H1 (cell line): Measurements from ENCODE around the gene METTL21A. TPM values are rescaled to one million over a fixed set of nuclear protein-coding genes. Genes with fewer than 3 reads are reported as not detected.

Source experiments
- CTCF ChIA-PET: fragments of 300-600 bp; sonication (Branson Sonifier 250); formaldehyde crosslinking; loops from one replicate; lab custom pipeline; 2021; ENCODE audit not compliant: partially characterized antibody; lab: Charles Lee
- POLR2A ChIA-PET: fragments of 300-600 bp; sonication (Branson Sonifier 250); formaldehyde crosslinking; loops from one replicate; lab custom pipeline; 2021; ENCODE audit warnings: inconsistent platforms; ENCODE audit not compliant: partially characterized antibody; lab: Charles Lee
- DNase-seq, 2 experiments: peaks; one replicate each; pipeline versions ENCODE4 v3.0.0 to v3.0.0-alpha.2; 2010 to 2022; ENCODE audit warnings: low spot score in 2 of 2, low read depth in 1 of 2, mixed read lengths in 1 of 2
- FAIRE-seq: peaks from 2 replicates; lab custom pipeline; 2011; peaks lifted over from hg19 to GRCh38; lab: Jason Lieb, UNC
- H2AFZ ChIP-seq: 2 replicates; pipeline ENCODE4 v1.8.1; 2012; ENCODE audit warnings: low read length, inconsistent platforms
- H2AK5ac ChIP-seq: 2 replicates; pipeline ENCODE4 v1.6.1; 2013; ENCODE audit warnings: low read depth, low read length
- H2BK120ac ChIP-seq: replicated peaks from 2 replicates; pipeline ENCODE3; 2013; ENCODE audit warnings: low read depth, low read length, inconsistent platforms
- H2BK12ac ChIP-seq: 2 replicates; pipeline ENCODE4 v1.6.1; 2013; ENCODE audit warnings: low read depth, low read length
- H2BK15ac ChIP-seq: 2 replicates; pipeline ENCODE4 v1.6.1; 2013; ENCODE audit warnings: low read length
- H2BK20ac ChIP-seq: 2 replicates; pipeline ENCODE4 v1.6.1; 2013; ENCODE audit warnings: low read length
- H2BK5ac ChIP-seq: 2 replicates; pipeline ENCODE4 v1.6.1; 2013; ENCODE audit warnings: low read depth, low read length
- H3K14ac ChIP-seq: 2 replicates; pipeline ENCODE4 v1.6.1; 2013; ENCODE audit warnings: inconsistent platforms; ENCODE audit not compliant: insufficient read length
- H3K18ac ChIP-seq: 2 replicates; pipeline ENCODE4 v1.6.1; 2013; ENCODE audit warnings: low read length; ENCODE audit errors: extremely low read depth
- H3K23ac ChIP-seq: 2 replicates; pipeline ENCODE4 v1.6.1; 2013; ENCODE audit warnings: inconsistent platforms; ENCODE audit not compliant: insufficient read length
- H3K23me2 ChIP-seq: 2 replicates; pipeline ENCODE4 v1.6.1; 2013; ENCODE audit warnings: low read depth, low read length
- H3K27ac ChIP-seq: 2 replicates; pipeline ENCODE4 v1.6.1; 2011; ENCODE audit warnings: low read depth, low read length, inconsistent platforms
- H3K27me3 ChIP-seq, 4 experiments: replicated peaks in 1 of 4; 1 replicate in 1 of 4; 2 replicates in 3 of 4; pipeline versions ENCODE4 v1.6.1 to v1.8.1; 2011 to 2013; ENCODE audit warnings: low read length in 3 of 4, mild to moderate bottlenecking in 3 of 4, inconsistent platforms in 2 of 4, mixed read lengths in 2 of 4, moderate library complexity in 1 of 4; ENCODE audit not compliant: control insufficient read depth in 3 of 4, insufficient read depth in 3 of 4; ENCODE audit errors: extremely low read depth in 1 of 4
- H3K36me3 ChIP-seq, 4 experiments: 2 replicates each; pipeline versions ENCODE4 v1.6.1 to v1.8.1; 2011 to 2013; ENCODE audit warnings: mild to moderate bottlenecking in 4 of 4, low read length in 3 of 4, moderate library complexity in 2 of 4, control low read depth in 1 of 4, inconsistent platforms in 1 of 4; ENCODE audit not compliant: insufficient read depth in 4 of 4, control insufficient read depth in 2 of 4
- H3K4ac ChIP-seq: replicated peaks from 2 replicates; pipeline ENCODE3; 2013; ENCODE audit warnings: low read length, low read depth, mixed read lengths, inconsistent platforms; ENCODE audit not compliant: insufficient read length
- H3K4me1 ChIP-seq, 4 experiments: replicated peaks in 1 of 4; 1 replicate in 1 of 4; 2 replicates in 3 of 4; pipeline versions ENCODE4 v1.6.1 to v1.8.1; 2011 to 2013; ENCODE audit warnings: low read length in 3 of 4, inconsistent platforms in 2 of 4, mixed read lengths in 1 of 4; ENCODE audit not compliant: insufficient read depth in 4 of 4, control insufficient read depth in 3 of 4
- H3K4me2 ChIP-seq, 2 experiments: 2 replicates each; pipeline versions ENCODE4 v1.6.1 to v1.8.1; 2011 to 2013; ENCODE audit warnings: low read depth in 2 of 2, low read length in 2 of 2, control low read depth in 1 of 2, inconsistent platforms in 1 of 2, mild to moderate bottlenecking in 1 of 2; ENCODE audit not compliant: insufficient read depth in 1 of 2
- H3K4me3 ChIP-seq, 4 experiments: fragments of 200-600, 300-600 bp in 1 of 4; sonication (generic), shearing (Covaris generic), sonication (Bioruptor Twin) in 1 of 4; 2 replicates each; pipeline versions ENCODE4 v1.5.1 to v1.8.1; 2011 to 2016; ENCODE audit warnings: low read length in 4 of 4, low read depth in 3 of 4, control low read depth in 2 of 4, inconsistent platforms in 2 of 4, mild to moderate bottlenecking in 2 of 4, mixed read lengths in 1 of 4, moderate library complexity in 1 of 4; ENCODE audit not compliant: insufficient read depth in 2 of 4; ENCODE audit errors: extremely low read depth in 1 of 4
- H3K56ac ChIP-seq: replicated peaks from 2 replicates; pipeline ENCODE3; 2013; ENCODE audit warnings: low read depth, mild to moderate bottlenecking, mixed read lengths, low read length, inconsistent platforms; ENCODE audit not compliant: insufficient read length
- H3K79me1 ChIP-seq: 2 replicates; pipeline ENCODE4 v1.6.1; 2013; ENCODE audit warnings: low read depth, low read length, control low read depth
- H3K79me2 ChIP-seq, 2 experiments: 2 replicates each; pipeline versions ENCODE4 v1.6.1 to v1.8.1; 2012 to 2013; ENCODE audit warnings: low read length in 2 of 2, mild to moderate bottlenecking in 2 of 2, inconsistent platforms in 1 of 2; ENCODE audit not compliant: insufficient read depth in 2 of 2, control insufficient read depth in 1 of 2
- H3K9ac ChIP-seq, 4 experiments: replicated peaks in 1 of 4; 1 replicate in 1 of 4; 2 replicates in 3 of 4; pipeline versions ENCODE4 v1.6.1 to v1.8.1; 2011 to 2013; ENCODE audit warnings: low read depth in 3 of 4, low read length in 3 of 4, control low read depth in 2 of 4, mild to moderate bottlenecking in 2 of 4, moderate library complexity in 2 of 4, inconsistent platforms in 1 of 4; ENCODE audit errors: extremely low read depth in 1 of 4
- H3K9me3 ChIP-seq, 2 experiments: 2 replicates each; pipeline versions ENCODE4 v1.6.1 to v1.8.1; 2012 to 2013; ENCODE audit warnings: mild to moderate bottlenecking in 2 of 2, moderate library complexity in 2 of 2, control low read depth in 1 of 2, inconsistent platforms in 1 of 2, low read depth in 1 of 2, low read length in 1 of 2, mixed read lengths in 1 of 2; ENCODE audit not compliant: insufficient read depth in 2 of 2
- H4K20me1 ChIP-seq, 2 experiments: replicated peaks in 1 of 2; 2 replicates each; pipeline versions ENCODE3 to v1.8.1; 2011 to 2013; ENCODE audit warnings: inconsistent platforms in 2 of 2, low read length in 2 of 2, mild to moderate bottlenecking in 1 of 2; ENCODE audit not compliant: insufficient read depth in 2 of 2, control insufficient read depth in 1 of 2
- H4K5ac ChIP-seq: 2 replicates; pipeline ENCODE4 v1.6.1; 2013; ENCODE audit warnings: low read length, low read depth, mixed read lengths, inconsistent platforms; ENCODE audit not compliant: insufficient read length
- H4K8ac ChIP-seq: 2 replicates; pipeline ENCODE4 v1.8.0; 2013; ENCODE audit warnings: mild to moderate bottlenecking, moderate library complexity, low read length, inconsistent platforms; ENCODE audit not compliant: insufficient read depth; ENCODE audit errors: extremely low read depth
- H4K91ac ChIP-seq: replicated peaks from 2 replicates; pipeline ENCODE3; 2013; ENCODE audit warnings: low read length, mixed read lengths, inconsistent platforms; ENCODE audit not compliant: insufficient read length
- E2F6 ChIP-seq: IDR thresholded peaks from 2 replicates; pipeline ENCODE4 v1.6.1; 2012; ENCODE audit warnings: inconsistent platforms
- KDM1A ChIP-seq: fragments of 200-600, 300-600 bp; sonication (generic); IDR thresholded peaks from 2 replicates; pipeline ENCODE4 v1.7.1; 2016; ENCODE audit warnings: mild to moderate bottlenecking, low read length, borderline replicate concordance
- RBBP5 ChIP-seq: IDR thresholded peaks from 2 replicates; pipeline ENCODE4 v1.7.1; 2012; ENCODE audit warnings: low read depth, mild to moderate bottlenecking, inconsistent platforms, low read length, moderate library complexity, borderline replicate concordance
- RNF2 ChIP-seq: fragments of 200-900, 300-1000 bp; sonication (generic); IDR thresholded peaks from 2 replicates; pipeline ENCODE4 v1.7.1; 2016; ENCODE audit warnings: borderline replicate concordance, low read depth, mild to moderate bottlenecking, antibody characterized with exemption, low read length; ENCODE audit not compliant: poor library complexity, severe bottlenecking; ENCODE audit errors: missing control alignments
- SP4 ChIP-seq: IDR thresholded peaks from 2 replicates; pipeline ENCODE4 v1.6.1; 2012; ENCODE audit warnings: low read length, inconsistent platforms
- YY1 ChIP-seq: IDR thresholded peaks from 2 replicates; pipeline ENCODE4 v1.6.1; 2011; ENCODE audit warnings: low read depth, mild to moderate bottlenecking, low read length
- WGBS, 2 experiments: shearing (Covaris generic) in 1 of 2; methylation state at CpG; one replicate each; pipeline versions ENCODE4 v1.1.6 to v1.1.7; 2013 to 2015; ENCODE audit warnings: low lambda C conversion rate in 2 of 2, mixed read lengths in 2 of 2, inconsistent platforms in 1 of 2, low coverage in 1 of 2, missing lambda C conversion rate in 1 of 2; ENCODE audit not compliant: insufficient replicate concordance in 2 of 2, insufficient coverage in 1 of 2, insufficient read length in 1 of 2; ENCODE audit errors: extremely low coverage in 1 of 2, missing lambda C conversion rate in 1 of 2; 5-methylcytosine and 5-hydroxymethylcytosine counted together
- polyA plus RNA-seq, 7 experiments: library from polyadenylated mRNA; depleted of rRNA in 3 of 7; stranded (reverse) in 5 of 7; unstranded in 2 of 7; fragments of >200 nt in 5 of 7; fragments of 200-250 nt in 2 of 7; gene quantifications; 1 replicate in 5 of 7; 2 replicates in 1 of 7; 4 replicates in 1 of 7; pipeline versions ENCODE4 v1.2.1 to v1.2.3, GENCODE V29; 2011 to 2013; ENCODE audit warnings: missing spikeins in 2 of 7, mixed read lengths in 2 of 7
- total RNA-seq: library from RNA; stranded (reverse); fragmentation: NEBNext Ultra II Directional; extraction: Animal tissue kit (Norgen Biotek cat#: 25700); gene quantifications from 2 replicates; pipeline ENCODE4 v1.2.1, GENCODE V29; 2021

The METTL21A gene
- total and polyA plus RNA-seq, 2 of the 8 experiments (the other 6 are each of a cell fraction or from before 2014, with no cell fraction given), result 36.2 to 55.0 TPM

GRCh38 chr2:207612714-207613113, 12.5 kb downstream of the METTL21A start:
- CTCF ChIA-PET, result interaction anchor here (0.6 to 2.9 kb wide), 4 partner anchors 14 to 428 kb away, joined by 3 to 8 read pairs (median 4); no protein-coding TSS in a partner anchor
- POLR2A ChIA-PET, result interaction anchor here (0.5 to 0.9 kb wide), 2 partner anchors 10 to 814 kb away, joined by 3 read pairs; no protein-coding TSS in a partner anchor
- TF ChIP-seq YY1 (no peak), RNF2 (no peak), E2F6 (no peak), RBBP5 (no peak), SP4 (no peak), KDM1A (no peak)

More at GRCh38 chr2:207612714-207613113, 12.5 kb downstream of the METTL21A start:
- no peaks in the 10 kb centered on the region for H3K27me3 ChIP-seq
- H4K5ac ChIP-seq, result no peak overlapping the region
- no peak overlapping the region for H3K14ac ChIP-seq
- no peak overlapping the region for H2BK20ac ChIP-seq
- H4K20me1 ChIP-seq, result peaks cover 0 to 3% of the 10 kb centered on the region in 2 experiments
- H3K79me1 ChIP-seq, result 0 out of 2 replicates have a peak, but pooled peaks cover 3% of the 10 kb centered on the region
- no peak overlapping the region for H3K56ac ChIP-seq
- no peaks in the 10 kb centered on the region for H3K4me1 ChIP-seq
- no peak overlapping the region for H3K4me2 ChIP-seq
- H3K79me2 ChIP-seq, result no peaks in the 10 kb centered on the region; a peak in 1 of 4 replicates
- no peak overlapping the region for H2BK12ac ChIP-seq
- no peaks in the 10 kb centered on the region for H3K9me3 ChIP-seq
- H2BK15ac ChIP-seq, result no peak overlapping the region
- FAIRE-seq (no peak), DNase-seq (no peak)
- no peak overlapping the region for H2BK120ac ChIP-seq
- 88% methylated on average over 4 of the region's 4 CpGs; no CpG with 5 or more reads in 1 of the 2 experiments for WGBS, 2 experiments
- H2AK5ac ChIP-seq, result no peak overlapping the region
- H2BK5ac ChIP-seq, result no peak overlapping the region
- H2AFZ ChIP-seq, result no peak overlapping the region
- H3K23ac ChIP-seq, result no peak overlapping the region
- no peak overlapping the region for H4K91ac ChIP-seq
- H3K4ac ChIP-seq, result no peak overlapping the region
- H3K18ac ChIP-seq, result no peak overlapping the region
- H3K4me3 ChIP-seq, result no peak overlapping the region
- no peak overlapping the region for H3K9ac ChIP-seq
- H4K8ac ChIP-seq, result no peak overlapping the region
- H3K36me3 ChIP-seq, result peaks cover 11 to 47% (median 25%) of the 10 kb centered on the region in 4 experiments
- H3K27ac ChIP-seq, result no peak overlapping the region
- no peaks in the 10 kb centered on the region for H3K23me2 ChIP-seq
